A673 (cell line): Measurements from ENCODE around the gene HGFAC. TPM values are rescaled to one million over a fixed set of nuclear protein-coding genes. Genes with fewer than 3 reads are reported as not detected.

Source experiments
- BruUV-seq: library from RNA; stranded (reverse); fragments of 400-500 nt; replicated peaks from 2 replicates; lab custom pipeline; 2021; lab: Mats Ljungman, UMichigan
- CTCF ChIA-PET: fragments of 300-600 bp; sonication (Branson Sonifier 250); formaldehyde crosslinking; loops from one replicate; lab custom pipeline; 2022; ENCODE audit warnings: antibody characterized with exemption; lab: Charles Lee
- POLR2A ChIA-PET: fragments of 300-600 bp; sonication (Branson Sonifier 250); formaldehyde crosslinking; loops from one replicate; lab custom pipeline; 2022; ENCODE audit warnings: antibody characterized with exemption; ENCODE audit not compliant: low non-redundant PET; lab: Charles Lee
- DNase-seq: peaks from one replicate; pipeline ENCODE4 v3.0.0-alpha.2; 2015; ENCODE audit warnings: low spot score
- H3K27ac ChIP-seq: fragments of 200-600 bp; sonication (generic); 2 replicates; pipeline ENCODE4 v1.5.1; 2016; ENCODE audit warnings: mixed run types, low read depth, mild to moderate bottlenecking, mixed read lengths, antibody characterized with exemption, low read length; ENCODE audit not compliant: poor library complexity, severe bottlenecking
- H3K27me3 ChIP-seq: fragments of 200-600 bp; sonication (generic); replicated peaks from 2 replicates; pipeline ENCODE4 v1.6.1; 2017; ENCODE audit warnings: mixed run types, low read depth, mild to moderate bottlenecking, mixed read lengths, antibody characterized with exemption, low read length; ENCODE audit not compliant: insufficient read depth, poor library complexity
- H3K36me3 ChIP-seq: fragments of 200-600 bp; sonication (generic); 2 replicates; pipeline ENCODE4 v1.6.1; 2016; ENCODE audit warnings: mixed run types, mild to moderate bottlenecking, mixed read lengths, antibody characterized with exemption, low read length; ENCODE audit not compliant: insufficient read depth, poor library complexity, severe bottlenecking
- H3K4me1 ChIP-seq: fragments of 200-600 bp; sonication (generic); 2 replicates; pipeline ENCODE4 v1.6.1; 2017; ENCODE audit warnings: mixed run types, mild to moderate bottlenecking, mixed read lengths, antibody characterized with exemption, low read length; ENCODE audit not compliant: insufficient read depth, poor library complexity, severe bottlenecking
- H3K4me3 ChIP-seq: fragments of 200-600 bp; sonication (generic); 2 replicates; pipeline ENCODE4 v1.5.1; 2016; ENCODE audit warnings: low read depth, mixed run types, mild to moderate bottlenecking, mixed read lengths, low read length; ENCODE audit not compliant: poor library complexity, severe bottlenecking
- H3K9me3 ChIP-seq: fragments of 200-600 bp; sonication (generic); 2 replicates; pipeline ENCODE4 v1.6.1; 2016; ENCODE audit warnings: mixed run types, low read depth, mild to moderate bottlenecking, mixed read lengths, antibody characterized with exemption, low read length; ENCODE audit not compliant: poor library complexity, severe bottlenecking
- CTCF ChIP-seq: fragments of 300-800, 200-600 bp; sonication (generic); conservative IDR thresholded peaks from 2 replicates; pipeline ENCODE4 v1.5.1; 2017; ENCODE audit warnings: low read depth, mild to moderate bottlenecking, antibody characterized with exemption, low read length, moderate library complexity, mixed read lengths
- EZH2 ChIP-seq: fragments of 200-600 bp; sonication (generic); IDR thresholded peaks from 2 replicates; pipeline ENCODE4 v1.6.1; 2017; ENCODE audit warnings: borderline replicate concordance, low read depth, mild to moderate bottlenecking, mixed read lengths, antibody characterized with exemption, low read length; ENCODE audit not compliant: poor library complexity, severe bottlenecking
- intact Hi-C: fragments of 100-400 bp; cut with micrococcal nuclease; formaldehyde crosslinking; loops from one replicate; pipeline ENCODE4 v1.10.0; 2022; ENCODE audit not compliant: unreplicated experiment
- total RNA-seq: library from RNA; stranded (reverse); gene quantifications from 2 replicates; pipeline ENCODE4 v1.2.3, GENCODE V29; 2021

Gene HGFAC
- total RNA-seq, 1 experiment from 2014 or later, result 4.8 TPM

DNA sequence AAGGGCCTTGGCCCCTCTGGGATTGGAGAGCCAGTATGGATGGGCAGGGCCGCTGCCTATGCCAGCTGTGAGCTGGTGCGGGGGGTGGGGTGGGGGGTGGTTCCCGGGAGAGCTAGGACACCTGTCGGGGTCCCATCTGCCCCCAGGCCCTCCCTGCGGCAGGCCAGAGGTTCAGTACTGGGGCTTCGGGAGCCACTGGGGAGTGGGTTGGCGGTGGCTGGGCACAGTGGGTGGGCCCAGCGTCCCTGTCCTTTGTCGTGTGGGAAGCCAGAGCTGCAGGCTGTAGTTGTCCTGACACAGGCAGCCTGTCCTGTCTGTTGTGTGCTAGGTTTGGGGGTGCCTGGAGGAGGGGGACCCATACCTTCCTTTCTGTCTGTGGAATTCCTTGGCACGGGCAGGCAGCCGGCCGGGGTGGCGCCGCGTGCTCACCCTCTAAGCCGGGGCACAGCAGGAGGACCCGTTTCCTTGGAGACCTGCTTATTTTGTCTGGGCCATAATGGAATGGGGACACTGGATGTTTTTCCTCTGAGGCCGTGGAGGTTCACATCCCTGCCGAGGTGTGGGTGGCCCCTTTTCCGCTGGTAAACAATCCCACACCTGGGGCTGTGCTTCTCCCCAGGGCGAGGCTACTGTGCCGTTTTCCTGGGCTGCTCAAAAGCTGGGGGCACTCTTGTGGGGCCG, 36.1 kb downstream of the HGFAC start:
- ChIA-PET CTCF (interaction anchor here (0.6 kb wide), 1 partner anchor 30 kb away, joined by 3 read pairs; no protein-coding TSS in a partner anchor), POLR2A (no interaction called here)
- DNase-seq, result no peak
- Histone ChIP-seq H3K27ac (no peak overlapping the region), H3K9me3 (no peaks in the 10 kb centered on the region), H3K4me3 (no peak overlapping the region), H3K36me3 (no peaks in the 10 kb centered on the region), H3K4me1 (no peaks in the 10 kb centered on the region), H3K27me3 (peaks cover 3% of the 10 kb centered on the region)
- no TSS peak for BruUV-seq
- intact Hi-C loops, result no loop called here
- TF ChIP-seq CTCF (no peak), EZH2 (no peak)

GRCh38 chr4:3478446-3479357, 36.9 kb downstream of the HGFAC start:
- no peaks in the 10 kb centered on the region for H3K36me3 ChIP-seq
- H3K4me1 ChIP-seq, result no peaks in the 10 kb centered on the region
- BruUV-seq, result no TSS peak
- CTCF ChIA-PET, result interaction anchor here (0.6 kb wide), 1 partner anchor 30 kb away, joined by 3 read pairs; no protein-coding TSS in a partner anchor
- intact Hi-C loops, result no loop called here
- no peak overlapping the region for H3K4me3 ChIP-seq
- DNase-seq, result no peak
- H3K27me3 ChIP-seq, result peaks cover 7% of the 10 kb centered on the region
- H3K9me3 ChIP-seq, result no peaks in the 10 kb centered on the region
- POLR2A ChIA-PET, result no interaction called here
- no peak overlapping the region for H3K27ac ChIP-seq
- TF ChIP-seq EZH2, result no peak

DNA sequence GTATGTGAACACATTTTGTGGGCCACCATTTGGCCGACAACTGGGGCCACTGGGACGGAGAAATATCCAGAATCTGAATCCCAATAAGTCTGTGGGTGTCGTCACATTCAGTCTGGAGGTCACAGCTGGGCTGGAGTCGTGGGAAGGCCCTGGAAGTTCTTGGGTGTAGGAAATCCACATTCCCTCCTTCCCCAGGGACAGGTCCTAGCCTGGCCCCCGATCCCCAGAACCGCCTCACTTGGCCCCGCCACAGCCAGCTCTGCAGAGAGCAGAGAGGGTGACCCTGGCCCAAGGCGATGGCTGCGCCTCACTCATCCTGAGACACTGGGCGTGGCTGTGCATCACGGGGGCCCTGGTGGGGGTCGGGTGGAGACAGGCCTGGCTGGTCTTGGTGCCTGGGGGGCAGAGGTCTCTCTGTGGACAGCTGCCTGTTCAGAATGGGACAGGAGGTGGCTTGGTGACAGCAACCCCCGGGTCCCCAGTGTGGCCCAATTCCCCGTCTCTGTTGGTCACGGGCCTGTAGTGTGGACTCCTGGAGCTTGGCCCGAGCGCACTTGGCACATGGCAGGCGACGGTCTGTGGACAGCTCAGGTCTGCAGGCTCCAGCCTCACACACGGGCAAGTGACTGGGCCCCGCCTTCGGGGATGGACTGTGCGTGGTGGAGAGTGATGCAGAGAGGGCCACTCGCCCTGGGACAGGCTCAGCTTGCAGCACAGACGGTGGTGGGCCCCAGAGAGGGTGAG, 37.8 kb downstream of the HGFAC start:
- intact Hi-C loops, result loop anchor here (1.0 to 5.0 kb wide), 2 partner anchors 133 to 372 kb away; no protein-coding TSS in a partner anchor
- CTCF ChIA-PET, result interaction anchor here (1.2 kb wide), 1 partner anchor 136 kb away, joined by 3 read pairs; no protein-coding TSS in a partner anchor
- TF ChIP-seq CTCF (no peak), EZH2 (no peak)
- Histone ChIP-seq H3K27ac (no peak overlapping the region), H3K9me3 (no peaks in the 10 kb centered on the region), H3K27me3 (peaks cover 16% of the 10 kb centered on the region), H3K4me1 (no peaks in the 10 kb centered on the region), H3K4me3 (no peak overlapping the region), H3K36me3 (no peaks in the 10 kb centered on the region)
- no TSS peak for BruUV-seq
- POLR2A ChIA-PET, result no interaction called here
- DNase-seq, result no peak
